BLaER1 treated with 17β-estradiol and CSF1 and Interleukin-3, amounts not matched to agents 10 nM and 100 nM (cell line): ENCODE measurements around the gene TMEM129.
A peak's percentile ranks its signal among the peaks of the same experiment; 100 is the strongest.

Experiments
- H3K27ac ChIP-seq, 11 experiments: shearing (Covaris generic); formaldehyde crosslinking; 2 replicates each; pipeline ENCODE4 v1.8.1; 2022
- H3K27me3 ChIP-seq, 11 experiments: shearing (Covaris generic); formaldehyde crosslinking; 2 replicates each; pipeline ENCODE4 v1.8.1; 2022
- H3K36me3 ChIP-seq, 11 experiments: shearing (Covaris generic); formaldehyde crosslinking; 2 replicates each; pipeline ENCODE4 v1.8.1; 2022
- H3K4me1 ChIP-seq, 10 experiments: shearing (Covaris generic); formaldehyde crosslinking; 2 replicates each; pipeline ENCODE4 v1.8.1; 2022
- H3K4me2 ChIP-seq, 11 experiments: shearing (Covaris generic); formaldehyde crosslinking; 2 replicates each; pipeline ENCODE4 v1.8.1; 2022
- H3K4me3 ChIP-seq, 10 experiments: shearing (Covaris generic); formaldehyde crosslinking; 2 replicates each; pipeline ENCODE4 v1.8.1; 2022
- H3K9ac ChIP-seq, 11 experiments: shearing (Covaris generic); formaldehyde crosslinking; 2 replicates each; pipeline ENCODE4 v1.8.1; 2022
- H3K9me3 ChIP-seq, 11 experiments: shearing (Covaris generic); formaldehyde crosslinking; replicated peaks in 1 of 11; 2 replicates each; pipeline ENCODE4 v1.8.1; 2022
- H4K20me1 ChIP-seq, 11 experiments: shearing (Covaris generic); formaldehyde crosslinking; 2 replicates each; pipeline ENCODE4 v1.8.1; 2022
- Cebpa-rat ChIP-seq, 11 experiments: shearing (Covaris generic); IDR thresholded peaks; 2 replicates each; pipeline ENCODE4 v1.8.1; 2022

Gene TMEM129

GRCh38 chr4:1749370-1749769 is 28.2 kb upstream of the TMEM129 start:
- no peaks in the 10 kb centered on the region for H3K9me3 ChIP-seq
- peaks cover 9 to 16% (median 11%) of the 10 kb centered on the region in 11 experiments; a peak in 19 of 22 replicates for H3K36me3 ChIP-seq
- H4K20me1 ChIP-seq, result peaks cover 0 to 42% (median 21%) of the 10 kb centered on the region in 11 experiments; a peak in 11 of 22 replicates
- H3K4me3 ChIP-seq, result no peak overlapping the region
- H3K4me1 ChIP-seq, result peaks cover 30 to 54% (median 41%) of the 10 kb centered on the region in 10 experiments
- no peak for TF ChIP-seq Cebpa-rat (IDR thresholded peaks at IDR 0.05)
- no peak overlapping the region for H3K27ac ChIP-seq
- H3K27me3 ChIP-seq, result no peaks in the 10 kb centered on the region
- H3K9ac ChIP-seq, result no peak overlapping the region
- H3K4me2 ChIP-seq, result no peak overlapping the region

GRCh38 chr4:1748465-1748995 is 27.4 kb upstream of the TMEM129 start:
- H3K36me3 ChIP-seq, result peaks cover 15 to 25% (median 19%) of the 10 kb centered on the region in 11 experiments; a peak in 19 of 22 replicates
- H3K27ac ChIP-seq, result no peak overlapping the region
- no peak for TF ChIP-seq Cebpa-rat (IDR thresholded peaks at IDR 0.05)
- peak overlapping the region; percentile 35 to 86 (median 72) for H3K4me2 ChIP-seq
- H3K4me1 ChIP-seq, result peaks cover 22 to 51% (median 35%) of the 10 kb centered on the region in 10 experiments
- H3K4me3 ChIP-seq, result 0 out of 20 replicates have a peak overlapping the region, but pooled peaks of 1 of the 10 experiments have one; percentile 35
- no peaks in the 10 kb centered on the region for H3K27me3 ChIP-seq
- H3K9ac ChIP-seq, result peak overlapping the region in 7 of 11 experiments; percentile 12 to 51 (median 28); a peak in 4 of 22 replicates
- H4K20me1 ChIP-seq, result peaks cover 0 to 50% (median 27%) of the 10 kb centered on the region in 11 experiments; a peak in 11 of 22 replicates
- H3K9me3 ChIP-seq, result no peaks in the 10 kb centered on the region

DNA sequence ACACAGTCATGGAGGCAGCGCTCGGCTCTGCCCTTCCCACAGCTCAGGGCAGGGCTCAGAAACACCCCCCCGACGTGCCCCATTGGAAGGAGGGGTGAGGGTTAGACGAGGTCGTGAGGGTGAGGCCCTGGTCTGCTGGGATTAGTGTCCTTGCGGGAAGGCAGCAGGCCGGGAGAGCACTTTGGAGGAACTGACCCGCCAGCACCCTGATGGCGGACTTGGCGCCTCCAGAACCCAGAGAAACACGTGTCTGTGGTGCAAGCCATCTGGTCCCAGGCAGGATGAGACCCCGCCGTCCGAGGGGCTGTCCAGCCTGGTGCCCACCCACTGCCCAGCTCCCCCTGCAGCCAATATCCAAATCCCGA is 26.5 kb upstream of the TMEM129 start:
- Histone ChIP-seq H3K27me3 (no peaks in the 10 kb centered on the region), H4K20me1 (peaks cover 0 to 52% (median 27%) of the 10 kb centered on the region in 11 experiments; a peak in 11 of 22 replicates), H3K9me3 (no peaks in the 10 kb centered on the region), H3K36me3 (peaks cover 15 to 34% (median 27%) of the 10 kb centered on the region in 11 experiments; a peak in 19 of 22 replicates), H3K4me2 (no peak overlapping the region), H3K27ac (no peak overlapping the region), H3K4me3 (no peak overlapping the region), H3K9ac (no peak overlapping the region), H3K4me1 (peaks cover 12 to 42% (median 25%) of the 10 kb centered on the region in 10 experiments)
- TF ChIP-seq Cebpa-rat (IDR thresholded peaks at IDR 0.05), result no peak

GRCh38 chr4:1746919-1747602 is 25.9 kb upstream of the TMEM129 start:
- no peak for TF ChIP-seq Cebpa-rat (IDR thresholded peaks at IDR 0.05)
- H3K27ac ChIP-seq, result no peak overlapping the region

DNA sequence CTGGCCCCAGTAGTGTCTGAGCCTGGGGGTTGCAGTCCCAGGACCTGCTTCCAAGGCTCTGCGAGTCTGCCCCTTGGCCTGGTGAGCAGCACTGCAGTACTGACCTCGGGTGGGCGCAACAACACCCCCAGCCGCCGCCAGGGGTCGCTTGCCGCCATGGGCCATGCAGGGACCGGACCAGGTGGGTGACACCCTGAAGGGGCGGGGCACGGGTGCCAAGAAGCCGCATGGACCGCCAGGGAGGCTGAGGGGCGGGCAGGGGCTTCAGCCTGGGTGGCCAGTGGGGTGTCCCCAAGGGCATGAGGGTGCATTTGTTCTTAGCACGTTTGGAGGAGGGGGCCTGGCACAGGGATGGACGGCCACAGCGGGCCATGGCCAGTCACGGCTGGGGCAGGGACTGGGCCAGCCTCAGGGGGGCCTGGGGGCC is 25.2 kb upstream of the TMEM129 start:
- no peak for TF ChIP-seq Cebpa-rat (IDR thresholded peaks at IDR 0.05)
- Histone ChIP-seq H3K36me3 (peaks cover 19 to 47% (median 40%) of the 10 kb centered on the region in 11 experiments; a peak in 20 of 22 replicates), H4K20me1 (peaks cover 0 to 65% (median 36%) of the 10 kb centered on the region in 11 experiments; a peak in 14 of 22 replicates), H3K9ac (no peak overlapping the region), H3K4me3 (no peak overlapping the region), H3K4me1 (peaks cover 7 to 40% (median 21%) of the 10 kb centered on the region in 10 experiments), H3K27me3 (no peaks in the 10 kb centered on the region), H3K27ac (no peak overlapping the region), H3K4me2 (peak overlapping the region in 1 of 11 experiments; percentile 32; a peak in 1 of 22 replicates), H3K9me3 (no peaks in the 10 kb centered on the region)

More at GRCh38 chr4:1746919-1747602, 25.9 kb upstream of the TMEM129 start:
- H3K4me2 ChIP-seq, result no peak overlapping the region
- peaks cover 15 to 39% (median 32%) of the 10 kb centered on the region in 11 experiments; a peak in 20 of 22 replicates for H3K36me3 ChIP-seq
- H3K27me3 ChIP-seq, result no peaks in the 10 kb centered on the region
- H4K20me1 ChIP-seq, result peaks cover 0 to 57% (median 28%) of the 10 kb centered on the region in 11 experiments; a peak in 12 of 22 replicates
- peaks cover 9 to 40% (median 21%) of the 10 kb centered on the region in 10 experiments for H3K4me1 ChIP-seq
- H3K9ac ChIP-seq, result no peak overlapping the region
- no peaks in the 10 kb centered on the region for H3K9me3 ChIP-seq
- H3K4me3 ChIP-seq, result no peak overlapping the region

GRCh38 chr4:1745697-1746096 is 24.6 kb upstream of the TMEM129 start:
- H3K9ac ChIP-seq, result no peak overlapping the region
- TF ChIP-seq Cebpa-rat (IDR thresholded peaks at IDR 0.05), result no peak
- H4K20me1 ChIP-seq, result peaks cover 0 to 71% (median 42%) of the 10 kb centered on the region in 11 experiments; a peak in 14 of 22 replicates
- H3K4me3 ChIP-seq, result no peak overlapping the region
- H3K4me2 ChIP-seq, result no peak overlapping the region
- no peaks in the 10 kb centered on the region for H3K27me3 ChIP-seq
- H3K9me3 ChIP-seq, result no peaks in the 10 kb centered on the region
- peaks cover 19 to 53% (median 46%) of the 10 kb centered on the region in 11 experiments; a peak in 21 of 22 replicates for H3K36me3 ChIP-seq
- H3K27ac ChIP-seq, result no peak overlapping the region
- H3K4me1 ChIP-seq, result peaks cover 13 to 41% (median 22%) of the 10 kb centered on the region in 10 experiments

DNA sequence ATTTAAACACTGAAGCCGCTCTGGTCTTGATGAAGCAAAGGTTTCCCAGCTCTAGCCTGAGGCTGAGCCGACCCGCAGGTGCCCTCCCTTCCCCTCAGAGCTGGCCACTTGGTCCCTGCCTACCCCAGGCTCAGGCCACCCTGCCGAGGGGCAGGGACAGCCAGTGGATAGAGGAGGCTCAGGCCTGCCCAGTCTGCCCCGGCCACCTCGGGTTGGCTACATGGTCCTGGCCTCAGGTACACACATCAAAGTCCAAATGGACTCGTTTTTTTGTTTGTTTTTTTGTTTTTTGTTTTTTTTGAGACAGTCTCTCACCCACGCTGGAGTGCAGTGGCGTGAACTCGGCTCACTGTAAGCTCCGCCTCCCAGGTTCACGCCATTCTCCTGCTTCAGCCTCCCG is 24.0 kb upstream of the TMEM129 start:
- Histone ChIP-seq H3K27me3 (no peaks in the 10 kb centered on the region), H4K20me1 (peaks cover 0 to 76% (median 47%) of the 10 kb centered on the region in 11 experiments; a peak in 14 of 22 replicates), H3K4me3 (no peak overlapping the region), H3K9ac (no peak overlapping the region), H3K9me3 (no peaks in the 10 kb centered on the region), H3K4me1 (peaks cover 18 to 43% (median 27%) of the 10 kb centered on the region in 10 experiments), H3K27ac (no peak overlapping the region), H3K4me2 (no peak overlapping the region), H3K36me3 (peaks cover 19 to 58% (median 51%) of the 10 kb centered on the region in 11 experiments; a peak in 21 of 22 replicates)
- TF ChIP-seq Cebpa-rat (IDR thresholded peaks at IDR 0.05), result no peak

DNA sequence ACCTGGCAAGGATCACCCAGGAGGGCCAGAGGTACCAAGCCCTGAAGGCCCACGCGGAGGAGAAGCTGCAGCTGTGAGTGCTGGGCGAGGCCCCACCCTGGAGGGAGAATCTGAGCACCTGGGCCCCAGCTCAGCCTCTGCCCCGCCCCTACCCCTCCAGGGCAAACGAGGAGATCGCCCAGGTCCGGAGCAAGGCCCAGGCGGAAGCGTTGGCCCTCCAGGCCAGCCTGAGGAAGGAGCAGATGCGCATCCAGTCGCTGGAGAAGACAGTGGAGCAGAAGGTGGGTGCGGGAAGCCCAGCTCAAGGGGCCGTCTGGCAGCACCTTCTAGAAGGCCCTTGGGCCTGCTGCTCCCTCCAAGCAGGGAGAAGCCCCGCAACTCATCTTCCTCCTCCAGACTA is 23.4 kb upstream of the TMEM129 start:
- no peak for TF ChIP-seq Cebpa-rat (IDR thresholded peaks at IDR 0.05)
- H3K9me3 ChIP-seq, result no peaks in the 10 kb centered on the region
- H3K4me1 ChIP-seq, result peaks cover 22 to 46% (median 33%) of the 10 kb centered on the region in 10 experiments
- no peak overlapping the region for H3K4me2 ChIP-seq
- peaks cover 0 to 82% (median 51%) of the 10 kb centered on the region in 11 experiments; a peak in 14 of 22 replicates for H4K20me1 ChIP-seq
- no peaks in the 10 kb centered on the region for H3K27me3 ChIP-seq
- no peak overlapping the region for H3K4me3 ChIP-seq
- no peak overlapping the region for H3K27ac ChIP-seq
- H3K9ac ChIP-seq, result no peak overlapping the region
- peaks cover 19 to 64% (median 56%) of the 10 kb centered on the region in 11 experiments; a peak in 21 of 22 replicates for H3K36me3 ChIP-seq

- H3K27me3 ChIP-seq, result no peaks in the 10 kb centered on the region
- H3K27ac ChIP-seq, result no peak overlapping the region; a peak in 1 of 22 replicates
- H3K4me3 ChIP-seq, result no peak overlapping the region
- no peak overlapping the region for H3K4me2 ChIP-seq
- peaks cover 0 to 5% (median under 1%) of the 10 kb centered on the region in 11 experiments; a peak in 9 of 22 replicates for H3K9me3 ChIP-seq
- peaks cover 22 to 50% (median 38%) of the 10 kb centered on the region in 10 experiments for H3K4me1 ChIP-seq
- no peak overlapping the region; a peak in 1 of 22 replicates for H3K9ac ChIP-seq
- H3K36me3 ChIP-seq, result peaks cover 23 to 70% (median 62%) of the 10 kb centered on the region in 11 experiments
- no peak for TF ChIP-seq Cebpa-rat (IDR thresholded peaks at IDR 0.05)
- peaks cover 0 to 87% (median 51%) of the 10 kb centered on the region in 11 experiments; a peak in 14 of 22 replicates for H4K20me1 ChIP-seq
Measured at GRCh38 chr4:1743975-1744374, 22.9 kb upstream of the TMEM129 start.
